GM21786 (cell line): ENCODE measurements around the gene ACTN2.

ENCODE experiments used
- ATAC-seq: cut with Tn5 transposase; IDR thresholded peaks from one replicate; pipeline ENCODE4 v1.9.1; 2021; ENCODE audit not compliant: unreplicated experiment

The ACTN2 gene

DNA sequence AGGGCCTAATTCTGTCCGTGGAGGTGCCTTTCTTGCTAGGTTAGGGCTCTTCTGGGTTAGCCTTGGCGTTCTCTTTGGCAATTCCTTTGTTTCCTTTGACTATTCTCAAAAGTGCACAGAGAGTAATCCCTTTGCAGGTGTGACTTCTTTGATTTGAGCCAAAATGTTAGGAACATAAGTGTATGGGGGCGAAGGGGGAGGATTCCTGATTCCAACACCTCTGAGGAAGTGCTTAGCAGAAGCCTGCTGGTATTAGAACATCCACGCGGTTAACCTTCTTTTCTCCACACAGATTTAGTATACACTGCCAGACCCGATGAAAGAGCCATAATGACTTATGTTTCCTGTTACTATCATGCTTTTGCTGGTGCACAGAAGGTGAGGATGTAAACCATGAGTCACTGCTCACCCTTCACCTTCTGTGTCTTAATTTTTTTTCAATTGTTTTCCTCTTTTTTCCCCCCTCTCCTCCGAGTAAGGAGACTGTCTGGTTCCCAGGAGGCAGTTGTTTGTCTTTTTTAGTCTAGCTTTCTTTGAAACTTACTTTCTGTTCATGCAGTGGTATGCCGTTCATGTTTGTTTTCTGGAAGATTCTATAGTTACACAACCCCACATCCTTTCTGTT, 48.0 kb downstream of the ACTN2 start:
- no peak for ATAC-seq

DNA sequence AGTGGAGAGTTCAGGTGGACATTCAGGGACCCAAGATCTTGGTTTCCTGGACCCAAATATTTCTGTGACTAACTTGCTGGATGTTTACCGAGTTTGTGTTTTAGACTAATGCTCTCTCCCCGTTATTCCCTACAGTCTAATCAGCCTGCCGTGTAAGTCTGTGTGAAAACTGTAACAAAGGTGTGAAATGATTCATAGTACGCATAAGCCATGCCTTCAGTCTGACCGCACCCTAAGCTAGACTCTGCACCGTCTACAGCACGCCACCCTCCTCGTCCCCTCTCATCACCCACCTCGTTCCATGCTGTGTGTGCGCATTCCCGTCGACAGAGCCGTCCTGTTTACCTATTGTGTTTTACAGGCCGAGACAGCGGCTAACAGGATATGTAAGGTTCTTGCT, 50.5 kb downstream of the ACTN2 start:
- ATAC-seq, result no peak

DNA sequence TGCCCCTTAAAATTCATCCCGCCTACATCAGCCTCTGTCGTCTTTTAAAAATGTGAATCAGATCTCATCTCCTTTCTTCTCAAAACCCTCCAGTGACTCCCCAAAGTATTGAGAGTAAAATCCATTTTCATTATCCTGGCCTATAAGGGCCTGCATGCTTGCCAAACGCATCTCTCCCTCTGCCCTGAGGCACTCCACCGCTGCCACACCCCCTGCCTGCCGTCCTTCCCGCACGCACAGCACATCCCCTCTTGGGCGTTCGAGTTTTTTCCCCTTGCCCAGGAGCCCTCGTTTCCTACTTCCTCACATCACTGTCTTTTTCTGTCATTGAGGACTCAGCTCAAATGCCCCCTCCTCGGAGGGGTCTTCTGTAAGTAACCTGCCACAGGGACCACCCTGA, 55.5 kb downstream of the ACTN2 start:
- no peak for ATAC-seq

DNA sequence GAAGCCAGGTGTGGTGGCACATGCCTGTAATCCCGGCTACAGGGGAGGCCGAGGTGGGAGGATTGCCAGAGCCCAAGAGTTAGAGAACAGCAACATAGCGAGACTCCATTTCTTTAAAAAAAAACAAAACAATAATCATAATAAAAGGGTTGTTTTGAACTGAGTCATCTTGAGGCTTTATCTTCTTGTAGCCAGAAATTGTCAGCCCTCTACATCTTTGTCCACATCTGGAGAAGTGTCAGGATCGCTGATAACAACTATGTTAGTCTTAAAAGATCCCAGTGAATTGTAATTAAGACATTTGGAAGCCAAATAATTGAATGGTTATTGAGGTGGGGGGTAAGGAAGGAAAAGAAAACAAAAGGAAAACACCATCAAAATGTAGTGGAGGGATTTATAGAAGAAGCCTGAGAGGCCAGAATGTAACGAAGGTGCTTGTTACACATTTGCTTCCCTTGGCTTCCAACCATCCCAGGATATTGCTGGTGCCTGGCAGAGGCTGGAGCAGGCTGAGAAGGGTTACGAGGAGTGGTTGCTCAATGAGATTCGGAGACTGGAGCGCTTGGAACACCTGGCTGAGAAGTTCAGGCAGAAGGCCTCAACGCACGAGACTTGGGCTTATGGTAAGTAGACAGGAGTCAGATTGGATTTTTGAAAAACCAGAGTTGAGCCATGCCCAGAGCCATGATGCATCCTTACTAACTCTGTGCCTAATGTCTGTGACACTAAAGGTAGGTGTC, 56.3 kb downstream of the ACTN2 start:
- ATAC-seq, result no peak

DNA sequence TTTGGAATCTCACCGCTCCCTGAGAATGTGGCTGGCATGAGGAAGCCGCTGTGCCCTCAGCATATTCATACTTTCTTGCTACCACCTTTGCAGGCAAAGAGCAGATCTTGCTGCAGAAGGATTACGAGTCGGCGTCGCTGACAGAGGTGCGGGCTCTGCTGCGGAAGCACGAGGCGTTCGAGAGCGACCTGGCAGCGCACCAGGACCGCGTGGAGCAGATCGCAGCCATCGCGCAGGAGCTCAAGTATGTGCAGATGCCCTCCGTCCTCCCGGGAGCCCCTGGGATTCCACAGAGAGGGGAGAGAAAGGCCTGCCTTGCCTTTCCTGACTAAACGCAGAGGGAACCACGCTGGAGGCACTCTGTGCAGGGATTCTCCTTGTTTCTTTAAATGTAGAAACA, 58.2 kb downstream of the ACTN2 start:
- no peak for ATAC-seq

DNA sequence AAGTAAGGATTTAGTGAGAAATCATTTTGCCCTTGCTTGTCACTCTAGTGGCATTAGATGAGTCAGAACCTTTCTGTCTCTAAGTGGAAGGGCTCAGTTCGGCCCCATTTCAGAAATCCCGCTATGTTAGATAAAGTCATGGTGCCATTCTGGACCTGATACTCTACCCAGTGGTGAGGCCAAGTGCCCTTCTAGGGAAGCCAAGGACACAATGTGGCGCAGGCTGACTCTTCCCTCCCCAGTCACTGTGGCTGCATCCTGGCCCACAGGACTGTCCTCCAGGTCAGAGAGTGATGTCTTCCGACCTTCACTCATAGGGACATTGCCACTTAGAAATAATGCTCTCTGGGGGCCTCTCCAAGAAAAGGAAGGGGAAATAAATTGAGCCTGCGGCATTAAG, 60.5 kb downstream of the ACTN2 start:
- ATAC-seq, result no peak

DNA sequence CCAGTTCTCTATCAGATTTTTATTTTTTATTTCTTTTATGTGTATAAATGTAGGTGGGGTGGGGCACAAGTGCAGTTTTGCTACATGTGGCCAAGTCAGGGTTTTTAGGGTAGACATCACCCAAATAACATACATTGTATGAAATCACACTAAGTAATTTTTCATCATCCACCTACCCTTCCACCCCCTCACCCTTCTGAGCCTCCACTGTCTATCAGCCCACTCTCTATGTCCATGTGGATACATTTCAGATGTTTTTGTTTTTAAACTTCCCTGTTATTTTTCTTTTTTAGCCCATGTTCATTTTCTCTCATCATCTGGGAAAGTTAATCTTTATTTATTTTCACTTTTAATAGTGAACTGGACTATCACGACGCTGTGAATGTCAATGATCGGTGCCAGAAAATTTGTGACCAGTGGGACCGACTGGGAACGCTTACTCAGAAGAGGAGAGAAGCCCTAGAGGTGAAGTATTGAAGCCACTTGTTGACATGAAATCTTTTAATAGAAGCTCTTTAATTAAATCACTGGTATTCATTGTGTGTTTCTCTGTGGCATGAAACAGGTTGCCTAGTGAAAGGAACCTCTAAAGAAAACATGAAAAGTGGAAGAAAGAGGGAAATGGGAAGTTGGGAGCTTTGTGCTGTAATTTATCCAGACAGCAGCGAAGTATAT, 61.1 kb downstream of the ACTN2 start:
- no peak for ATAC-seq

DNA sequence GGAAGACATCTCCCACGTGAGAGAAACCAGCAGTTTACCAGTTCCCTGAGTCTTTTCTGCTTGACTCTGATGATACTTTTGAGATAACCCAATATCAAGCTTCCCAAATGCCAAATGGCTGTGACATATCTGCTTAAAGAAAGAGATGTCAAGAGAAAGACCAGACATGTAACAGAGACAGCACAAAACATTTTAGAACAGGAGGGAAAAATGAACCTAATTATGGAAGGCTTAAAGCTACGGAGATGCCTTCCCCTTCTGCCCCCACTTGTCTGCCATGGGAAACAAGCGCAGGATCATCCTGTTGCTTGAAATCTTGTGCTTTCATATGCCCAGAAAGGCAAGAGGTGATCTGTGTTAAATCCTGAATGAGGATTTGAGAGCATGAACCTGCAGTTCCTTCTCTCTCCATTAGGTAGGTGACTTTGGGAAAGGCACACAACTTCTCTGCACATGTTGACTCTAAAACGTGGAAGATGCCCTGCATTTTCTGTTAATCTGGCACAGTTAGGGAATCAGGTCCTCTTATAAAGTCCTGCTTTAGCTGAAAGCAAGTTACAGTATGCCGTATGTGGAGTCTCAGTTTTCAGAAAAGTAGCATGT, 62.1 kb downstream of the ACTN2 start:
- no peak for ATAC-seq

DNA sequence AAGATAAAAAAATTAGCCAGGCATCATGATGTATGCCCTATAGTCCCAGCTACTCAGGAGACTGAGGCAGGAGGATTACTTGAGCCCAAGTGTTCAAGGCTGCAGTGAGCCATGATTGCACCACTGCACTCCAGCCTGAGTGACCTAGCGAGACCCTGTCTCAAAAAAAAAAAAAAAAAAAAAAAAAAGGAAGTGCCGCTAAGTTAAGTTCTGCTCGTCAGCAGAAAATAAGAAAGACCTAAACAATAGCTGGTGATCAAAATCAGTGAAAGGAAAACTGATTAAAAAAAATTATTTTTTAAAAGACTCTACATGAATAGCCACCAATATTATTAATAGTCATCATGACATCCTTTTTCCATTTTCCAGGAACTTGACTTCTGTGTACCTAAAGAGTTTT, 64.6 kb downstream of the ACTN2 start:
- no peak for ATAC-seq

DNA sequence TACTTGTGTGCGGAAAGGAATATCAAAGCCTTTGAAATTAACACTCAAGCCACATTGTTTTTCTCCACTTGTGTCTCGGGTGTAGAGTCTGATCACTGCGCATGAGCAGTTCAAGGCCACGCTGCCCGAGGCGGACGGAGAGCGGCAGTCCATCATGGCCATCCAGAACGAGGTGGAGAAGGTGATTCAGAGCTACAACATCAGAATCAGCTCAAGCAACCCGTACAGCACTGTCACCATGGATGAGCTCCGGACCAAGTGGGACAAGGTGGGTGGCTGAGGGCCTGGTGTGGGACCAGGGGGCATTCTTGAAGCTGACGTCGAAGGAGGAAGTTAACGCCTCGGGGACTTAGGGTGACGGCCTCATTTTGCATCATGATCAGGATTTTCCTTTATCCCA, 65.1 kb downstream of the ACTN2 start:
- ATAC-seq, result no peak

DNA sequence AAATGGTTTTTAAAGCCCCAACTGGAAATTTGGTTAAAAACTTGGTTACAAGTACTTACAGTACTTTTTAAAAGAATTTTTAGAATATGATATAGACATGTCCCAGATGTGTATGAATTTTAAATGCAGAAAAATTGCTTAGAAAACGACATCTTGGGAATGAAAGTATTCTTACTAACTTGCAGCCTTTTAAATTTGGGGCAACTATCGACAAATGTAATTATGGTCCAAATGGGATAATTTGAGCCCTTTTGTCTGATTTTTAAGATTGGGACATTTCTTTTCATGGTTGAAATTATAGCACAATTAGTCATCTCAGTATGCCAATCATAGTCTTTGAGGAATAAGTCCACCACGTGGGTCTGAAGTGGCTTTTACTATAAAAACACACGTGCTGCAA, 65.6 kb downstream of the ACTN2 start:
- no peak for ATAC-seq

DNA sequence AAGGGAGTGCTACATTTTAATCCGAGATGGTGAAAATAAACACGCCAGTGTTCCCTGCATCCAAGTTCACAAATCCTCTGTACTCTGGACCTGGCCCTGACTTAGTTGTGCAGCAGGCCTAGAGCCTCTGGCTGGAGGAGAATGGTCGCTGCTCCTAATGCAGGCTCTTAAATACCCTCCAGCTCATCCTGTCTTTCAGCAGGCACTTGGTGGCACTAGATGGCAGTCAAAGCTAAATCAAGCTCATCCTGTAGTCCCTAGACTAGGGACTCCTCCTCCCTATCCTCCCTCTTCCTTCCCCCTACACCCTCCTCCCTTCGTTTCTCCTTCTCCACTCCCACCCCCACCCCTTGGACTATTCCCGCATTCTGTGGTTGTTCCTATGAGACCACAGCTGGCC, 67.2 kb downstream of the ACTN2 start:
- ATAC-seq, result peak; percentile 47

DNA sequence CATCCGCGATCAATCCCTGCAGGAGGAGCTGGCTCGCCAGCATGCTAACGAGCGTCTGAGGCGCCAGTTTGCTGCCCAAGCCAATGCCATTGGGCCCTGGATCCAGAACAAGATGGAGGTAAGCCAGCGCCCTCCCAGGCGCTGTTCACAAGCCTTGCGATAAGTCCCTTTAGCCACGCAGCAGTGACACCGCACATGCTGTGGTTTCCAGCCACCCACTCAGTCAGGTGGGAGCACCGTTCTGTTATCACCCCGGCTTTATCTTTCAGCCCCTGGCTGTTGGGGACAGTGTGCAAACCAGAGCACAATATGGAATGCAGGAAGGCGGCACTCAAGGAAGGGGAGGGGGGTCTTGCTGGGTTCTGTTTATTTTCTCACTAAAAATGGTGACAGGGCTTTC, 67.7 kb downstream of the ACTN2 start:
- no peak for ATAC-seq

DNA sequence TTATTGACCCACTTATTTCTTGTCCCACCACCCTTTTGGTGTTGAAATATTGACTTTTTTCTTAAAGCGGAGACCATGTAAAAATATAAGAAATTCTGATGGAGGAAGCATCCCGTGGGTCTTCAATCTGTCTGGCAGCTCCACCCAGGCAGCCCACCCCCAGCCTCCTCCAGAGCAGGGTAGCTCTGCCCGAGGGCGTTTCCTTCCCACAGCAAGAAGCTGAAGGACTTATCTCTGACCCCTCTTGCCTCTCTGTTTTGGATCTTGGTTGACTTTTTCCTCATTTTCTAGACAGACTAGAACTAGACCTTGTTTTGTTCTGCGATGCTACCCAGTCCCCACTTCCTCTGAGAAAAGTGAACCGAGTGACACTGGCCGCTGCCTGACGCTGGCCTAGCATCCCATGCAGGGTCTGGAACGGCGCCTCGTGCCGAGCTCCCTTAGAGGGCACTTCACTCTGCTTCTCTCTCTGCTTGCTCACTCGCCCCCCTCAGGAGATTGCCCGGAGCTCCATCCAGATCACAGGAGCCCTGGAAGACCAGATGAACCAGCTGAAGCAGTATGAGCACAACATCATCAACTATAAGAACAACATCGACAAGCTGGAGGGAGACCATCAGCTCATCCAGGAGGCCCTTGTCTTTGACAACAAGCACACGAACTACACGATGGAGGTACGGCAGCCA, 68.4 kb downstream of the ACTN2 start:
- ATAC-seq, result no peak

DNA sequence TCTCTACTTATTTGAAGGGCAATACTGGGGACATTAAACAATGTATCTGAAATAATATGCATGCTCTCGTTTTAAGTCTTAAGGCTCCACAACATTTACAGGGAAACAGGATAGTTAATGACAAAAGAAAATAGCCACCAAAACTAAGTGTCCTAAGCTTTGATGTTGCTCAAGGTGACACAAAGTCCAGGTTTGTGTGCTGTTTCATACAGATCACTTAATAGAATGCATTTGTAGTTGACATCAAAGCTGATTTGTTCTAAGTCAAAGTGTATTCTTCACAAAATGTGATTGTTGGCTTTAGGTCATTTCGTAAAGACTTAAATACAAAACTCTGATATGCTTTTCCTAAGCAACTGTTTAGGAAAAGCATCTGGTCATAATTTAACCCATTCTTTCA, 71.3 kb downstream of the ACTN2 start:
- ATAC-seq, result no peak

DNA sequence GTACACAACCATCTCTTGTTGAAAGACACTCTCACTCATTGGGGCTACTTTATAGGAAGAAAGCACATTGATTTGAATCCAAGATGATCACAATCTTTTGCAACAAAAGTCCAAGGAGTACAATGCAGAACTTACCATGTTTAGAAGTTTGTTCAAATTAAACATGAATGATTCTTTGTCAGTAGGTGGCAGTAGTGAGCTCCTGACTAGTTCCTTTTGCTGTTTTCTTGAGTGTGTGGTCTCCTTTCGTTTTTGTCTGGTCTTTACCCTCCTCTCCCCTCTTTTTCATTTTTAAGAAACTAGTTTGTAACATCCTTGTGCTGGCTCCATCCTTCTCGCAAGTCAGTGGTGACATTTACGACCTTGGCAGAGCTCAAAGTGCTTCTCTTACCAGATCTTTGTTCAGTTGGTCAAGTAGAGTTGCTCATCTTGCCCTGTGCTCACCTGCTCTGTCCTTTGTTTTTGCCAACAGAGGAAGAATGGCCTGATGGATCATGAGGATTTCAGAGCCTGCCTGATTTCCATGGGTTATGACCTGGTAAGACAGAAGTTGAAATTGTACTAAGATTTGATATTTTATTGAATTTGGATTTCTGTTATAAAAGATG, 73.1 kb downstream of the ACTN2 start:
- no peak for ATAC-seq

DNA sequence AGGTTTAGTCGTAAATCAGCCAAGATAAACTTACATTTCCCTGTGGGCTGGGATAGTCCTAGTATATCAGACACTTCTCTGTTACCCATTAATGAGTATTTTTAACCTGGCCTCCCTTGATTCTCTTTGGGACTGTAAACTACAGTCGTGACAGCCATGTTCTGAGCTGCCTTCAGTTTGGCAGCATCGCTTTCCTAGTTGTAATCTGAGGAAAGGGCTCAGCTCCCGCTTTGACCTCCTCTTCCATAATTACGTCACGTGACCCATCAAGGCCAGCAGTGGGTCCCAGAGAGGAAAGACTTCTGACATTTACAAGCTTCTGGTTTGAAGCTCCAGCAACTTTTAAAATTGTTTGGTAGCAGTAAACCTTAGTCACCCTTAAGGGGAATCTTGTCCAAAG, 74.2 kb downstream of the ACTN2 start:
- no peak for ATAC-seq

DNA sequence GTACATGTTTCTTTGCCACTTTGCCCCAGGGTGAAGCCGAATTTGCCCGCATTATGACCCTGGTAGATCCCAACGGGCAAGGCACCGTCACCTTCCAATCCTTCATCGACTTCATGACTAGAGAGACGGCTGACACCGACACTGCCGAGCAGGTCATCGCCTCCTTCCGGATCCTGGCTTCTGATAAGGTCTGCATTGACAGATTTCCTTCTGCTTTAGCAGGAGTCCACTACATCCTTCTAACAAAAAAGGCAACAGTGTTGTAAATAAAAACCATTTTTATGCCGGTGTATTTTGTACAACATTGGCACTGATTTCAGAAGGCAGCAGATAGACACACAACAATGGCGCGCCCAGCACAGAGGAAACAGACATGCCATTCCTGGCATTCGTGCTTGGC, 74.7 kb downstream of the ACTN2 start:
- ATAC-seq, result no peak

DNA sequence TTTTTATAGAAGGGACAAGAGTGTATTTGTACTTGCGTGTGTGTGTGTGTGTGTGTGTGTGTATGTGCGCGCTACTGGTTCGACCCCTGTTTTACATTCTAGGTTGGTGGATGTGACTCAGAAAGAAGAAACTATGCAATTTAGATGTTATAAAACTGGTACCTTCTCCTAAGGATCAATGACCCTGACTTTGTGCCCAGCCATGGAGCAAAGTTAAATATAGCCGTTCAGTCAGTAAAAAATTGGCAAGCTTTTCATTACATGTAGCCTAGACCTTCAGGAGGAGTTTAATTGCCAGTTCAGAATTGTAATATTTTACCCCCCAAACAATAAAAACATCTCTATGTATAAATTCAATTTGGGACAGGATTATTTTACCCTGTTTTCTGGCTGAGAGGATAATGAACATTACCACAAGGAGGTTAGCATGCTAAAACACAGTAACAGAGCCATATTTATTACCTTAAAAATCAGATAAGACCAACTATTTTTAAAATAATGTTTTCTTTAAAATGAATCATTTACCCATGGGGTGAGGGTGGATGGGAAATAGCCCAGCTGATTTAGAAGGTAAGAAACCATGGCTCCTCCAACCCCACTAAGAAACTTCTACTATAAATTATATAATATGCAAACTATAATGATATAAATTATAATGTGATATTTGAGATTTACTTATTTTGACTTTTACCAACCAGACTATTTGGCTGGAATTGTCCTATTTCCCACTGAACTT, 75.3 kb downstream of the ACTN2 start:
- no peak for ATAC-seq

DNA sequence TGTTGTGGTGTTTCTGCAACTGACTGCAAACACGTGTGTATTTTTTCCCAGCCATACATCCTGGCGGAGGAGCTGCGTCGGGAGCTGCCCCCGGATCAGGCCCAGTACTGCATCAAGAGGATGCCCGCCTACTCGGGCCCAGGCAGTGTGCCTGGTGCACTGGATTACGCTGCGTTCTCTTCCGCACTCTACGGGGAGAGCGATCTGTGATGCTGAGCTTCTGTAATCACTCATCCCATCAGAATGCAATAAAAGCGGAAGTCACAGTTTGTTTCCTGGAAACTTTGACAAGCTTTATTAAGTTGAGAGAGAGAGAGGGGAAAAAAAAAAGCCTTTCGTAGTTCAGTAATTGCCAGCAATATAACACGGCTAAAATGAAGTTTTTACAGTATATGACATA, 76.1 kb downstream of the ACTN2 start:
- no peak for ATAC-seq
